ENCODE measurements around the gene OR2C1. TPM values are rescaled to one million over a fixed set of nuclear protein-coding genes. Genes with fewer than 3 reads are reported as not detected.

The OR2C1 gene
- total RNA-seq, 1 experiment from 2014 or later, result not detected

- H3K4me3 Mint-ChIP-seq, result no peak overlapping the region
- DNase-seq (ENCODE audit: low spot score) (no peak), ATAC-seq (no peak)
- CTCF ChIA-PET, result no interaction called here
- peaks cover 24% of the 10 kb centered on the region for H3K27me3 Mint-ChIP-seq (ENCODE audit: low read depth)
- POLR2A ChIA-PET, result no interaction called here
- H3K27ac Mint-ChIP-seq, result no peak overlapping the region
- TF ChIP-seq ELF4 (CRISPR knock-in tag; IDR thresholded peaks at IDR 0.05; ENCODE audit: low read depth) (no peak), NR1H2 (CRISPR knock-in tag; IDR thresholded peaks at IDR 0.05) (no peak), ZNF263 (CRISPR knock-in tag; IDR thresholded peaks at IDR 0.05; ENCODE audit: low read depth) (no peak), GABPB1 (CRISPR knock-in tag; IDR thresholded peaks at IDR 0.05) (no peak), TCF7 (CRISPR knock-in tag; IDR thresholded peaks at IDR 0.05; ENCODE audit: low read depth) (no peak), KAT7 (CRISPR knock-in tag; IDR thresholded peaks at IDR 0.05; ENCODE audit: borderline replicate concordance) (no peak), HMGA2 (CRISPR knock-in tag; IDR thresholded peaks at IDR 0.05) (no peak), MYBL2 (CRISPR knock-in tag; IDR thresholded peaks at IDR 0.05) (no peak), ATF1 (CRISPR knock-in tag; IDR thresholded peaks at IDR 0.05) (no peak), JUN (CRISPR knock-in tag; IDR thresholded peaks at IDR 0.05) (no peak), FOXK1 (CRISPR knock-in tag; IDR thresholded peaks at IDR 0.05) (no peak), SOX15 (CRISPR knock-in tag; IDR thresholded peaks at IDR 0.05) (no peak), CREB1 (CRISPR knock-in tag; IDR thresholded peaks at IDR 0.05) (no peak)
- TF ChIP-seq, protein P1, sequence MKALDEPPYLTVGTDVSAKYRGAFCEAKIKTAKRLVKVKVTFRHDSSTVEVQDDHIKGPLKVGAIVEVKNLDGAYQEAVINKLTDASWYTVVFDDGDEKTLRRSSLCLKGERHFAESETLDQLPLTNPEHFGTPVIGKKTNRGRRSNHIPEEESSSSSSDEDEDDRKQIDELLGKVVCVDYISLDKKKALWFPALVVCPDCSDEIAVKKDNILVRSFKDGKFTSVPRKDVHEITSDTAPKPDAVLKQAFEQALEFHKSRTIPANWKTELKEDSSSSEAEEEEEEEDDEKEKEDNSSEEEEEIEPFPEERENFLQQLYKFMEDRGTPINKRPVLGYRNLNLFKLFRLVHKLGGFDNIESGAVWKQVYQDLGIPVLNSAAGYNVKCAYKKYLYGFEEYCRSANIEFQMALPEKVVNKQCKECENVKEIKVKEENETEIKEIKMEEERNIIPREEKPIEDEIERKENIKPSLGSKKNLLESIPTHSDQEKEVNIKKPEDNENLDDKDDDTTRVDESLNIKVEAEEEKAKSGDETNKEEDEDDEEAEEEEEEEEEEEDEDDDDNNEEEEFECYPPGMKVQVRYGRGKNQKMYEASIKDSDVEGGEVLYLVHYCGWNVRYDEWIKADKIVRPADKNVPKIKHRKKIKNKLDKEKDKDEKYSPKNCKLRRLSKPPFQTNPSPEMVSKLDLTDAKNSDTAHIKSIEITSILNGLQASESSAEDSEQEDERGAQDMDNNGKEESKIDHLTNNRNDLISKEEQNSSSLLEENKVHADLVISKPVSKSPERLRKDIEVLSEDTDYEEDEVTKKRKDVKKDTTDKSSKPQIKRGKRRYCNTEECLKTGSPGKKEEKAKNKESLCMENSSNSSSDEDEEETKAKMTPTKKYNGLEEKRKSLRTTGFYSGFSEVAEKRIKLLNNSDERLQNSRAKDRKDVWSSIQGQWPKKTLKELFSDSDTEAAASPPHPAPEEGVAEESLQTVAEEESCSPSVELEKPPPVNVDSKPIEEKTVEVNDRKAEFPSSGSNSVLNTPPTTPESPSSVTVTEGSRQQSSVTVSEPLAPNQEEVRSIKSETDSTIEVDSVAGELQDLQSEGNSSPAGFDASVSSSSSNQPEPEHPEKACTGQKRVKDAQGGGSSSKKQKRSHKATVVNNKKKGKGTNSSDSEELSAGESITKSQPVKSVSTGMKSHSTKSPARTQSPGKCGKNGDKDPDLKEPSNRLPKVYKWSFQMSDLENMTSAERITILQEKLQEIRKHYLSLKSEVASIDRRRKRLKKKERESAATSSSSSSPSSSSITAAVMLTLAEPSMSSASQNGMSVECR (CRISPR knock-in tag; IDR thresholded peaks at IDR 0.05; ENCODE audit: borderline replicate concordance), result no peak
- TF ChIP-seq, protein P2, sequence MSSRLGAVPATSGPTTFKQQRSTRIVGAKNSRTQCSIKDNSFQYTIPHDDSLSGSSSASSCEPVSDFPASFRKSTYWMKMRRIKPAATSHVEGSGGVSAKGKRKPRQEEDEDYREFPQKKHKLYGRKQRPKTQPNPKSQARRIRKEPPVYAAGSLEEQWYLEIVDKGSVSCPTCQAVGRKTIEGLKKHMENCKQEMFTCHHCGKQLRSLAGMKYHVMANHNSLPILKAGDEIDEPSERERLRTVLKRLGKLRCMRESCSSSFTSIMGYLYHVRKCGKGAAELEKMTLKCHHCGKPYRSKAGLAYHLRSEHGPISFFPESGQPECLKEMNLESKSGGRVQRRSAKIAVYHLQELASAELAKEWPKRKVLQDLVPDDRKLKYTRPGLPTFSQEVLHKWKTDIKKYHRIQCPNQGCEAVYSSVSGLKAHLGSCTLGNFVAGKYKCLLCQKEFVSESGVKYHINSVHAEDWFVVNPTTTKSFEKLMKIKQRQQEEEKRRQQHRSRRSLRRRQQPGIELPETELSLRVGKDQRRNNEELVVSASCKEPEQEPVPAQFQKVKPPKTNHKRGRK (CRISPR knock-in tag; IDR thresholded peaks at IDR 0.05; ENCODE audit: borderline replicate concordance), result no peak
- TF ChIP-seq, protein P3, sequence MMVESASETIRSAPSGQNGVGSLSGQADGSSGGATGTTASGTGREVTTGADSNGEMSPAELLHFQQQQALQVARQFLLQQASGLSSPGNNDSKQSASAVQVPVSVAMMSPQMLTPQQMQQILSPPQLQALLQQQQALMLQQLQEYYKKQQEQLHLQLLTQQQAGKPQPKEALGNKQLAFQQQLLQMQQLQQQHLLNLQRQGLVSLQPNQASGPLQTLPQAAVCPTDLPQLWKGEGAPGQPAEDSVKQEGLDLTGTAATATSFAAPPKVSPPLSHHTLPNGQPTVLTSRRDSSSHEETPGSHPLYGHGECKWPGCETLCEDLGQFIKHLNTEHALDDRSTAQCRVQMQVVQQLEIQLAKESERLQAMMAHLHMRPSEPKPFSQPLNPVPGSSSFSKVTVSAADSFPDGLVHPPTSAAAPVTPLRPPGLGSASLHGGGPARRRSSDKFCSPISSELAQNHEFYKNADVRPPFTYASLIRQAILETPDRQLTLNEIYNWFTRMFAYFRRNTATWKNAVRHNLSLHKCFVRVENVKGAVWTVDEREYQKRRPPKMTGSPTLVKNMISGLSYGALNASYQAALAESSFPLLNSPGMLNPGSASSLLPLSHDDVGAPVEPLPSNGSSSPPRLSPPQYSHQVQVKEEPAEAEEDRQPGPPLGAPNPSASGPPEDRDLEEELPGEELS (CRISPR knock-in tag; IDR thresholded peaks at IDR 0.05), result no peak
- H3K36me3 Mint-ChIP-seq, result no peaks in the 10 kb centered on the region
- no peaks in the 10 kb centered on the region for H3K4me1 Mint-ChIP-seq
- peaks cover 22% of the 10 kb centered on the region for H3K9me3 Mint-ChIP-seq
These were observed 7.0 kb upstream of the OR2C1 start for GRCh38 chr16:3348547-3349167.

DNA sequence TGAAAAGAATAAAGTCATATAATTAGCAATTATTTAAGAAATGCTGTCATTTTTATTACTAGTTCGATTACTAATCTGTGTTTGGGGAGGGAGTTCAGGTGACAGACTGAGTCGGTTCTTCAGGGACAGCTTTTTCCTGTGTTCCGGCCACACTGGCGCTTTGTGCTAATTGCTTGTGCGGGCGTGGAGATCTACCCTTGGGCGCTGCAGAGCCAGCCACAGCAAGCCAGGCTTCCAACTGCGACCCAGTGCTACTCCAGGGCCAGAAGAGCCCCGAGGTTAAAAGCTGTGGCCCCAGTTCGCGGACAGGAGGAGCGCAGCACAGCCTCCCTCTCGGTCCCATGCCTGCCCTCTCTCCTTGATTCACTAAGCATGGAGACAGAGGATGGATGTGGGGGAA, 6.5 kb upstream of the OR2C1 start:
- ATAC-seq, result no peak
- CTCF ChIA-PET, result no interaction called here
- Mint-ChIP-seq H3K36me3 (no peaks in the 10 kb centered on the region), H3K9me3 (peaks cover 19% of the 10 kb centered on the region), H3K27me3 (ENCODE audit: low read depth) (peaks cover 30% of the 10 kb centered on the region), H3K4me3 (no peak overlapping the region), H3K4me1 (no peaks in the 10 kb centered on the region), H3K27ac (no peak overlapping the region)
- POLR2A ChIA-PET, result no interaction called here
- no peak for TF ChIP-seq MXD4 (CRISPR knock-in tag; IDR thresholded peaks at IDR 0.05; ENCODE audit: borderline replicate concordance)
- no peak for TF ChIP-seq ZBTB43 (CRISPR knock-in tag; IDR thresholded peaks at IDR 0.05)
- TF ChIP-seq, protein P2 (CRISPR knock-in tag; IDR thresholded peaks at IDR 0.05; ENCODE audit: borderline replicate concordance), result no peak
- no peak for DNase-seq (ENCODE audit: low spot score)

All from WTC11 (cell line).